Measurements from ENCODE around the gene TMEM273.

DNA sequence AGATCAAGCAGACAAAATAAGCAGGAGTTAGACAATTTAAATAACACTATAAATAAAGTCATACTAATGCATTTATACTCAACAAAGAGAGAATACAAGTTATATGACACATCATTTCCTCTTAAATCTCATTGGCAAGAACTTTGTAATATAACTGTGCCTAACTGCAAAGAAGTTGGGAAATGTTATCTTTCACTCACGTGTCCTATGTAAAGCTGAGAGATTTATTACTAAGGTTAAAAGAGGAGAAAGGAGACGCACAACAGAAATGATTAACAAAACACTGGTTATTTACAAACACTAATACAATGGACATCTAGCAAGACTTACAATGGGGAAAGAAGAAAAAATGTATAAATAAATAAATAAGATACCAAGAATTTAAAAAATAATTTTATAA lies 12.7 kb upstream of the TMEM273 start:
- TF ChIP-seq, protein P1, sequence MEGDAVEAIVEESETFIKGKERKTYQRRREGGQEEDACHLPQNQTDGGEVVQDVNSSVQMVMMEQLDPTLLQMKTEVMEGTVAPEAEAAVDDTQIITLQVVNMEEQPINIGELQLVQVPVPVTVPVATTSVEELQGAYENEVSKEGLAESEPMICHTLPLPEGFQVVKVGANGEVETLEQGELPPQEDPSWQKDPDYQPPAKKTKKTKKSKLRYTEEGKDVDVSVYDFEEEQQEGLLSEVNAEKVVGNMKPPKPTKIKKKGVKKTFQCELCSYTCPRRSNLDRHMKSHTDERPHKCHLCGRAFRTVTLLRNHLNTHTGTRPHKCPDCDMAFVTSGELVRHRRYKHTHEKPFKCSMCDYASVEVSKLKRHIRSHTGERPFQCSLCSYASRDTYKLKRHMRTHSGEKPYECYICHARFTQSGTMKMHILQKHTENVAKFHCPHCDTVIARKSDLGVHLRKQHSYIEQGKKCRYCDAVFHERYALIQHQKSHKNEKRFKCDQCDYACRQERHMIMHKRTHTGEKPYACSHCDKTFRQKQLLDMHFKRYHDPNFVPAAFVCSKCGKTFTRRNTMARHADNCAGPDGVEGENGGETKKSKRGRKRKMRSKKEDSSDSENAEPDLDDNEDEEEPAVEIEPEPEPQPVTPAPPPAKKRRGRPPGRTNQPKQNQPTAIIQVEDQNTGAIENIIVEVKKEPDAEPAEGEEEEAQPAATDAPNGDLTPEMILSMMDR (conservative IDR thresholded peaks at IDR 0.05; ENCODE audit: low read depth, low read length), result no peak
- no peak for TF ChIP-seq SMC3 (IDR thresholded peaks at IDR 0.05; ENCODE audit: low read depth, low read length)
- TF ChIP-seq, protein P2, sequence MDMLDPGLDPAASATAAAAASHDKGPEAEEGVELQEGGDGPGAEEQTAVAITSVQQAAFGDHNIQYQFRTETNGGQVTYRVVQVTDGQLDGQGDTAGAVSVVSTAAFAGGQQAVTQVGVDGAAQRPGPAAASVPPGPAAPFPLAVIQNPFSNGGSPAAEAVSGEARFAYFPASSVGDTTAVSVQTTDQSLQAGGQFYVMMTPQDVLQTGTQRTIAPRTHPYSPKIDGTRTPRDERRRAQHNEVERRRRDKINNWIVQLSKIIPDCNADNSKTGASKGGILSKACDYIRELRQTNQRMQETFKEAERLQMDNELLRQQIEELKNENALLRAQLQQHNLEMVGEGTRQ (IDR thresholded peaks at IDR 0.05; ENCODE audit: low read depth, low read length), result no peak
- TF ChIP-seq POLR2A (IDR thresholded peaks at IDR 0.05; ENCODE audit: low read depth, low read length), result no peak
- TF ChIP-seq RFX5 (IDR thresholded peaks at IDR 0.05; ENCODE audit: low read depth, low read length), result no peak
- no peak for TF ChIP-seq CEBPB (IDR thresholded peaks at IDR 0.05; ENCODE audit: low read depth, low read length)
